Mesenchymal stem cell (in vitro differentiated cells and primary cell): Measurements from ENCODE around the gene RTL1.

Experiments used
- DNase-seq: peaks from one replicate; pipeline ENCODE4 v3.0.0-alpha.2; 2013
- H2AFZ ChIP-seq: one replicate; pipeline ENCODE4 v1.6.1; 2013; ENCODE audit warnings: low read depth, mild to moderate bottlenecking, control low read depth, inconsistent platforms, low read length, moderate library complexity
- H2AK5ac ChIP-seq: 2 replicates; pipeline ENCODE4 v1.6.1; 2013; ENCODE audit warnings: low read length, moderate library complexity, mild to moderate bottlenecking, inconsistent platforms; ENCODE audit not compliant: severe bottlenecking
- H2BK120ac ChIP-seq: one replicate; pipeline ENCODE4 v1.6.1; 2013; ENCODE audit warnings: low read depth, mild to moderate bottlenecking, inconsistent platforms, low read length, moderate library complexity
- H2BK12ac ChIP-seq, 2 experiments: one replicate each; pipeline ENCODE4 v1.6.1; 2013; ENCODE audit warnings: inconsistent platforms in 2 of 2, low read length in 2 of 2, mild to moderate bottlenecking in 2 of 2, moderate library complexity in 2 of 2, control low read depth in 1 of 2
- H2BK15ac ChIP-seq: one replicate; pipeline ENCODE4 v1.6.1; 2013; ENCODE audit warnings: mild to moderate bottlenecking, low read depth, inconsistent platforms; ENCODE audit not compliant: poor library complexity, severe bottlenecking
- H2BK5ac ChIP-seq: 2 replicates; pipeline ENCODE4 v1.6.1; 2013; ENCODE audit warnings: low read depth, mild to moderate bottlenecking, low read length, control low read depth, inconsistent platforms; ENCODE audit not compliant: poor library complexity, severe bottlenecking
- H3K14ac ChIP-seq, 2 experiments: one replicate each; pipeline ENCODE4 v1.6.1; 2013; ENCODE audit warnings: inconsistent platforms in 2 of 2, low read length in 2 of 2, control low read depth in 1 of 2, mild to moderate bottlenecking in 1 of 2, moderate library complexity in 1 of 2
- H3K18ac ChIP-seq, 2 experiments: one replicate each; pipeline ENCODE4 v1.6.1; 2013; ENCODE audit warnings: inconsistent platforms in 2 of 2, low read length in 2 of 2, control low read depth in 1 of 2, low read depth in 1 of 2, mild to moderate bottlenecking in 1 of 2
- H3K23ac ChIP-seq, 2 experiments: one replicate each; pipeline ENCODE4 v1.6.1; 2013; ENCODE audit warnings: inconsistent platforms in 2 of 2, low read length in 2 of 2, mild to moderate bottlenecking in 2 of 2, moderate library complexity in 2 of 2, control low read depth in 1 of 2
- H3K27ac ChIP-seq: 2 replicates; pipeline ENCODE4 v1.5.1; 2013; ENCODE audit warnings: mild to moderate bottlenecking, moderate library complexity, low read length, control low read depth, inconsistent platforms; ENCODE audit not compliant: poor library complexity, severe bottlenecking
- H3K27me3 ChIP-seq, 2 experiments: 2 replicates each; pipeline versions ENCODE4 v1.6.1 to v1.7.0; 2013; ENCODE audit warnings: low read length in 2 of 2, mild to moderate bottlenecking in 2 of 2, moderate library complexity in 2 of 2, control low read depth in 1 of 2, inconsistent platforms in 1 of 2; ENCODE audit not compliant: control insufficient read depth in 1 of 2, insufficient read depth in 1 of 2
- H3K36me3 ChIP-seq, 2 experiments: 2 replicates each; pipeline versions ENCODE4 v1.6.1 to v1.7.0; 2013; ENCODE audit warnings: low read length in 2 of 2, control low read depth in 1 of 2, inconsistent platforms in 1 of 2, low read depth in 1 of 2, mild to moderate bottlenecking in 1 of 2; ENCODE audit not compliant: insufficient read depth in 2 of 2, control insufficient read depth in 1 of 2
- H3K4ac ChIP-seq, 2 experiments: one replicate each; pipeline ENCODE4 v1.6.1; 2013; ENCODE audit warnings: inconsistent platforms in 2 of 2, low read length in 2 of 2, mild to moderate bottlenecking in 2 of 2, moderate library complexity in 2 of 2, control low read depth in 1 of 2, low read depth in 1 of 2
- H3K4me1 ChIP-seq: 2 replicates; pipeline ENCODE4 v1.6.1; 2013; ENCODE audit warnings: low read depth, low read length, control low read depth; ENCODE audit not compliant: control insufficient read depth, insufficient read depth
- H3K4me2 ChIP-seq: 2 replicates; pipeline ENCODE4 v1.6.1; 2013; ENCODE audit warnings: low read length, mild to moderate bottlenecking, inconsistent platforms; ENCODE audit not compliant: poor library complexity, severe bottlenecking
- H3K4me3 ChIP-seq, 2 experiments: 2 replicates each; pipeline versions ENCODE4 v1.5.1 to v1.7.0; 2013; ENCODE audit warnings: low read length in 2 of 2, mild to moderate bottlenecking in 2 of 2, control low read depth in 1 of 2, low read depth in 1 of 2; ENCODE audit not compliant: insufficient read depth in 1 of 2
- H3K79me1 ChIP-seq: replicated peaks from 2 replicates; pipeline ENCODE4 v1.6.1; 2013; ENCODE audit warnings: mild to moderate bottlenecking, control low read depth, low read length, inconsistent platforms; ENCODE audit not compliant: poor library complexity, severe bottlenecking
- H3K9ac ChIP-seq: 2 replicates; pipeline ENCODE4 v1.7.0; 2013; ENCODE audit warnings: mild to moderate bottlenecking, low read length, moderate library complexity
- H3K9me3 ChIP-seq: 2 replicates; pipeline ENCODE4 v1.7.0; 2013; ENCODE audit warnings: mild to moderate bottlenecking, low read length; ENCODE audit not compliant: control insufficient read depth
- H4K8ac ChIP-seq: one replicate; pipeline ENCODE4 v1.6.1; 2013; ENCODE audit warnings: inconsistent platforms, mild to moderate bottlenecking, low read length, moderate library complexity
- H4K91ac ChIP-seq: one replicate; pipeline ENCODE4 v1.6.1; 2013; ENCODE audit warnings: mild to moderate bottlenecking, low read length, inconsistent platforms
- WGBS: methylation state at CpG from one replicate; pipeline ENCODE4 v1.1.7; 2013; ENCODE audit warnings: mixed read lengths; 5-methylcytosine and 5-hydroxymethylcytosine counted together

RTL1 gene

DNA sequence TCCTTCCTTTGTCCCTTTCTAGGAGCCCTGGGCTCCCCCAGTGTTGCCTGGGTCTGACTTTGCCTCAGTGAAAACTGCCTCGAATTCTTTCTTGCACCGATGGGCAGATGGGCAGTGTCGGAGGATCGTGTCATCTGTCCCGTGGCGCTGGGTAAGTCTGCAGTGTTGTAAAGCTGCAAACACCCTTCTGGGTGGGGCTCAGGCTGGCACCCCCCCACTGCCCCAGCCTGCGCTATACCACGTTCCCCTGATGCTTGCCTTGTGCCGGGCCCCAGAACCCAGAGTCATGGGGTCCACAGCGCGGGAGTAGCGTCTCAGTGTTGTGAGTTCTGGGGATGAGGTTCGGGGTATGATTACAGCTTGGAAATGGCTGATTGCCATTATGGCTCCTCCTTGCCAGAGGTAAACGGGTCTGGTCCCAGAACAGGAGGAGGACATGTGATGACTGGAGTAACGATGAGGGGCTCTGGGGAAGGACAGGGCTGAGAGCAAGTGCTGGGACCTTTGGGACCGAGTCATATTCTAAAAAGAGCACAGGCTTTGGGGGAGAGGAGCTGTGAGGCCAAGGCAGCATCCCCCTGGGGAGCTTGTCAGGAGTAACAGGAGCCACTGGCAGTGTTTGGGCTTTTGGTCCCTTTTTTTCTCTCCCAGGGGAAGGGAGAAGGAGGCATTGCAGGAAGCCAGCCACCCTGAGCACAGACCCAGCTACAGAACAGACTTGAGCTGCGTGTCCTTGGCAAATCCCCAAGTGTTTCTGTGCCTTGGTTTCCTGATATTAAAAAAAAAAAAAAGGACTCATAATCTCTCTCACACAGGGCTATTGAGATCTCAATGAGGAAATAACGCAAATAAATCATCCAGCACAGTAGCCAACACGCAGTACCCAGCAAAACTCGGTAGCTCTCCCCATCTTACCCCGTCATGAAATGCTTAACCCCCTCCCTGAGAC lies 4.3 kb downstream of the RTL1 start:
- Histone ChIP-seq H3K4ac (no peak overlapping the region), H2BK5ac (no peak overlapping the region), H4K8ac (no peak overlapping the region), H3K4me1 (peaks cover 14% of the 10 kb centered on the region), H3K23ac (no peak overlapping the region), H2BK15ac (no peak overlapping the region), H2BK120ac (no peak overlapping the region), H3K27me3 (peaks cover 49 to 58% of the 10 kb centered on the region in 2 experiments), H3K27ac (no peak overlapping the region), H4K91ac (peak overlapping the region; percentile 70), H3K36me3 (peaks cover 0 to 92% of the 10 kb centered on the region in 2 experiments), H3K14ac (no peak overlapping the region), H3K4me3 (no peak overlapping the region), H3K4me2 (no peak overlapping the region), H3K9ac (no peak overlapping the region), H3K79me1 (no peaks in the 10 kb centered on the region), H2BK12ac (peak overlapping the region in 1 of 2 experiments; percentile 65), H2AFZ (no peak overlapping the region), H2AK5ac (no peak overlapping the region), H3K18ac (no peak overlapping the region), H3K9me3 (no peaks in the 10 kb centered on the region)
- 81% methylated on average over 21 of the region's 21 CpGs for WGBS
- no peak for DNase-seq

DNA sequence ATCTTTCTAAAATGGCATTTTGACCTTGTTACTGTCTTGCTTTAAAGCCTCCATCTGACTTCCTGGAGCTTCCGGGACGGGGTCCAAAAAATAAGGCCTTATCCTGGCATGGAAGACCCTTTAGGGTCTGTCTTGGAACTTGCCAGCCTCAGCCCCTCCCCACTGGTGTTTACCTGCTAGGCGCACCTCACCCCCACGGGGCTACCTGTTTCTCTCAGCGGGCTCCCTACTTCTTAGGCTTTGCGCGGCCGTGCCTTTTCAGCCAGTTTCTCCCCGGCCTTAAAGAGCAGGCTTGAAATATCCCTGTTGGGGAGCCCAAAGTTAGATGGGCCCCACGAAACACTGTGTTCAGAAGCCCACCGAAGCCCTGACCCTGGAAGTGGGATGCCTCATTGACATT lies 5.1 kb downstream of the RTL1 start:
- Histone ChIP-seq H3K4me1 (peaks cover 11% of the 10 kb centered on the region), H3K4me3 (no peak overlapping the region), H3K23ac (no peak overlapping the region), H2BK15ac (no peak overlapping the region), H3K14ac (no peak overlapping the region), H3K36me3 (peaks cover 0 to 94% of the 10 kb centered on the region in 2 experiments), H3K9ac (no peak overlapping the region), H4K91ac (no peak overlapping the region), H4K8ac (no peak overlapping the region), H3K79me1 (no peaks in the 10 kb centered on the region), H3K27ac (no peak overlapping the region), H2BK12ac (no peak overlapping the region), H2AFZ (no peak overlapping the region), H2BK120ac (no peak overlapping the region), H3K18ac (no peak overlapping the region), H3K27me3 (peaks cover 44 to 51% of the 10 kb centered on the region in 2 experiments), H2BK5ac (no peak overlapping the region), H3K4ac (no peak overlapping the region), H3K9me3 (no peaks in the 10 kb centered on the region), H3K4me2 (no peak overlapping the region), H2AK5ac (no peak overlapping the region)
- DNase-seq, result no peak
- WGBS, result 73% methylated on average over 9 of the region's 11 CpGs

DNA sequence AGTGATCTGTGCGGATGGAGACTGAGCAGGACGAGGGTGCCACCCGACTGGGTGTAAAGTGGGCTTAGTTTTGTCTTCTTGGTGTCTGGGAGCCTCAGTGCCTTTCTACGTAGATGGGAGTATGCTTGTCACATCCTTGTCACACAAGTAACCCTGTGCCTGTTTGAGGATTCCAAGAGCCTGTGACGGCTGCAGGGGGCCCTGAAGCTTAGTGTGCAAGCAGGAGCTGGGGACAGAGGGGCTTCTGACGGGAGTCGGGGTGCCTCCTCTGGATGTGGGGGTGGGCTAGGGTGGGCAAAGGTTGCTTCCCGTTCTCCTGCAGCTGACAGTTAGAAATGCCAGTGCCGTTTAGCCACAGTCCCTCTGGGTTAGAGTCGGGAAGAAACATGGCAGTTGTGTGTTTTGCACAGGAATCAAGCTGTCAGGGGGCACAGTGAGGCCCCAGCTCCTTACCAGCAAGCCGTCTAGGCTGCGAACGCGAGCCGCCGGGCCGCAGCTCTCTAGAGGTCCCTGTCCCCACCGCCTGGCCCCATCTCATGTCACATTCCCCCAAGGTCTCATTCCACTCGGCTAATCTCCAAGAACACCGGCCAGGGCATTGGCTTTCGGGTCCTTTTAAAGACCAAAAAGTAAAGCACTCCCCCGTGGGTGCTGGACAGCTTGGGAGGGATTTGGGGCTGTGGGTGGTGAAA lies 7.0 kb downstream of the RTL1 start:
- H3K27me3 ChIP-seq, result peaks cover 31 to 37% of the 10 kb centered on the region in 2 experiments
- peak overlapping the region in 1 of 2 experiments; percentile 29 for H3K4ac ChIP-seq
- no peak overlapping the region for H3K23ac ChIP-seq
- no peak overlapping the region for H3K9ac ChIP-seq
- peak overlapping the region; percentile 14 for H2BK15ac ChIP-seq
- no peak overlapping the region for H3K18ac ChIP-seq
- WGBS, result 78% methylated on average over 22 of the region's 22 CpGs
- H3K4me2 ChIP-seq, result no peak overlapping the region
- no peaks in the 10 kb centered on the region for H3K79me1 ChIP-seq
- peaks cover 0 to 95% of the 10 kb centered on the region in 2 experiments for H3K36me3 ChIP-seq
- no peak for DNase-seq
- no peak overlapping the region for H3K27ac ChIP-seq
- H2AFZ ChIP-seq, result no peak overlapping the region
- no peak overlapping the region for H3K14ac ChIP-seq
- no peak overlapping the region for H2BK120ac ChIP-seq
- no peak overlapping the region for H2AK5ac ChIP-seq
- peak overlapping the region; percentile 7 for H4K8ac ChIP-seq
- H2BK5ac ChIP-seq, result no peak overlapping the region
- no peak overlapping the region for H3K4me3 ChIP-seq
- no peak overlapping the region for H2BK12ac ChIP-seq
- H3K9me3 ChIP-seq, result no peaks in the 10 kb centered on the region
- H4K91ac ChIP-seq, result peak overlapping the region; percentile 11
- peaks cover 11% of the 10 kb centered on the region for H3K4me1 ChIP-seq

DNA sequence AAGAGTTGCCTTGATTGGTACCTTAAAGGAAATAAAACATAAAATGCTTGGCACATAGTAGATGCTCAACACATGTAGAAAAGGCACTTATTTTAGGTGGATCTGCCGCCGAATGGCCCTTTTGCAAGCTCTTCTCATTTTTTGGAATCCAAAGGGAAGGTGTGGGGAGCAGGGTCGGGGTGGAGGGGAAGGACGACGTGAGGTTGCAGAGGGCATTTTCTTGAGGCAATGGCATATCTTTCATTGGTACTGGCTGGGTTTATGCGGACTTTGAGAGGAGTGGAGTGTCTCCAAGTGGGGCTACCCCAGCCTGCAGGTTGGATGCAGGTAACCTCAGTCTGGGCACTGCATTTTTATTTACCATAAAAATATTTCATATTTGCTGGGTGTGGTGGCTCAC lies 8.1 kb downstream of the RTL1 start:
- H3K36me3 ChIP-seq, result peaks cover 0 to 91% of the 10 kb centered on the region in 2 experiments
- no peak overlapping the region for H3K4ac ChIP-seq
- no peak overlapping the region for H2BK12ac ChIP-seq
- H3K4me1 ChIP-seq, result peaks cover 5% of the 10 kb centered on the region
- no peak overlapping the region for H2BK5ac ChIP-seq
- no peak overlapping the region for H3K4me2 ChIP-seq
- DNase-seq, result no peak
- no peaks in the 10 kb centered on the region for H3K9me3 ChIP-seq
- WGBS, result 85% methylated on average over 5 of the region's 6 CpGs
- H4K91ac ChIP-seq, result no peak overlapping the region
- H3K79me1 ChIP-seq, result no peaks in the 10 kb centered on the region
- peaks cover 24 to 27% of the 10 kb centered on the region in 2 experiments for H3K27me3 ChIP-seq
- H2AFZ ChIP-seq, result no peak overlapping the region
- H2AK5ac ChIP-seq, result no peak overlapping the region
- H3K27ac ChIP-seq, result no peak overlapping the region
- H3K23ac ChIP-seq, result no peak overlapping the region
- no peak overlapping the region for H3K14ac ChIP-seq
- H2BK120ac ChIP-seq, result no peak overlapping the region
- no peak overlapping the region for H2BK15ac ChIP-seq
- no peak overlapping the region for H4K8ac ChIP-seq
- no peak overlapping the region for H3K9ac ChIP-seq
- H3K18ac ChIP-seq, result no peak overlapping the region
- H3K4me3 ChIP-seq, result no peak overlapping the region
